Cortex of kidney (tissue), 1 donor: Measurements from ENCODE around the gene CLDN5.

ENCODE experiments used
- DNase-seq: peaks from one replicate; lab custom pipeline; 2025; lab: John Stamatoyannopoulos, UW

The CLDN5 gene, protein sequence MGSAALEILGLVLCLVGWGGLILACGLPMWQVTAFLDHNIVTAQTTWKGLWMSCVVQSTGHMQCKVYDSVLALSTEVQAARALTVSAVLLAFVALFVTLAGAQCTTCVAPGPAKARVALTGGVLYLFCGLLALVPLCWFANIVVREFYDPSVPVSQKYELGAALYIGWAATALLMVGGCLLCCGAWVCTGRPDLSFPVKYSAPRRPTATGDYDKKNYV

GRCh38 chr22:19524170-19525115, at the start of gene CLDN5:
Gene CLDN5, minus strand, starts transcription at chr22:19524410. Its CDS starts 155 bp downstream, at chr22:19524255.
- DNase-seq: no peak

DNA sequence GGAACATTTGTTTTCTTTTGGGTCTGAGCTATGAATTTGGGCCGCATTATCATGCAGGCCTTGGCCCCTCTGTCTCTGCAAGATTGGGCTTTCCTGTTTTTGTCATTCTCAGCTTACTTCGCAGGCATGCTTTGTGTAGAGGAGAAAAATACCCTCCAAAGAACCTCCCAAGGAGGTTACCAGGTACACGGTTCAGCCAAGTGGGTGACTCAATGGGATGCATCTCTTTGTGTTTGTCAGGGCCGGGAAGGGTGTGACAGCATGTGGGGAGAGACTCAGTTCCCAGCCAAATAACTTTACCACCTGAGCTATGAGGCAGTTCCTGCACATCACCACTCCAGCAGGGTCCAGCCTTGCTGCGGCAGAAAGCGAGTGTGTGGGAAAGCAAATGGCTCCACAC, 47.8 kb upstream of the CLDN5 start:
- DNase-seq: no peak

- DNase-seq: no peak
These were observed 47.1 kb upstream of the CLDN5 start for GRCh38 chr22:19571207-19571795.

- DNase-seq: no peak
These were observed 45.8 kb upstream of the CLDN5 start for GRCh38 chr22:19569976-19570375.

GRCh38 chr22:19569276-19569640, 45.0 kb upstream of the CLDN5 start:
- no peak for DNase-seq

GRCh38 chr22:19568337-19569275, 44.4 kb upstream of the CLDN5 start:
- no peak for DNase-seq

DNA sequence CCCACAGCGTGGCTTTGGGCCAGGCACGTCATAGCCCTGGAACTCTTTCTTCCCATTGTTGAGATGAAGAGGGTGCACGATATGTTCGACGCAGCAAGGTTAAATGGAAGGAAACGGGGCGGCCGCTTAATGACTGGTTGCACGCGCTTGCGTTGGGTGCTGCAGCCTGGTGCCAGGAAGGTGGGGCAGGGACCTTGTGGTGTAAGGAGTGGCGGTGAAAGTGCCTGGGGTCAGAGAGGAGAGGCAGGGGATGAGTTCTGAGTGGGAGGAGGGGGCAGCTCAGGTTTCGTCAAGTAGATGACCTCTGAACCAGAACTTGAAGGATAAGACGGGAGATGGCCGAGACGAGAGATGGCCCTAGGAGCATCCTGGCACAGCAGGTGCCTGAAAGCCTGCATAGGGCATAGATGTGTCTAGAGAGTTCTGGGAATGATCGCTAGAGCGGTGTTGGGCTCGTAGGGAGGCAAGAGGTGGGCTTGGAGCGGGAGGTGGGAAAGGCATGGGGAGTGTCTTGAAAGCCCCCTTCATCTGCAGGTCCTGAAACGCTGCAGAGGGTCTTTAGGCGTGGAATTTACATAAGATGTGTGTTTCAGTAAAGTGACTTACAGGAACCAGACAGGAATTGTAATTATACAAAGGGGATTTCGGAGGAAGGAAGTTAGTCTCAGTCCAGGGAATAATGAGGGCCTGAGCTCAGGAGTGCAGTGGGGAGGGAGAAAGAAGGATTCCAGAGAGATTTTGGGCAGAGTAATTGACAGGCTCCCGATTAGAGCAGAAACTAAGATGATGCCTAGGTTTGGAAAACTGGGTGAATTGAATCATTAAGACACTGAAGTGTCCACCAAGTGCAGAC, 43.2 kb upstream of the CLDN5 start:
- DNase-seq: no peak

DNA sequence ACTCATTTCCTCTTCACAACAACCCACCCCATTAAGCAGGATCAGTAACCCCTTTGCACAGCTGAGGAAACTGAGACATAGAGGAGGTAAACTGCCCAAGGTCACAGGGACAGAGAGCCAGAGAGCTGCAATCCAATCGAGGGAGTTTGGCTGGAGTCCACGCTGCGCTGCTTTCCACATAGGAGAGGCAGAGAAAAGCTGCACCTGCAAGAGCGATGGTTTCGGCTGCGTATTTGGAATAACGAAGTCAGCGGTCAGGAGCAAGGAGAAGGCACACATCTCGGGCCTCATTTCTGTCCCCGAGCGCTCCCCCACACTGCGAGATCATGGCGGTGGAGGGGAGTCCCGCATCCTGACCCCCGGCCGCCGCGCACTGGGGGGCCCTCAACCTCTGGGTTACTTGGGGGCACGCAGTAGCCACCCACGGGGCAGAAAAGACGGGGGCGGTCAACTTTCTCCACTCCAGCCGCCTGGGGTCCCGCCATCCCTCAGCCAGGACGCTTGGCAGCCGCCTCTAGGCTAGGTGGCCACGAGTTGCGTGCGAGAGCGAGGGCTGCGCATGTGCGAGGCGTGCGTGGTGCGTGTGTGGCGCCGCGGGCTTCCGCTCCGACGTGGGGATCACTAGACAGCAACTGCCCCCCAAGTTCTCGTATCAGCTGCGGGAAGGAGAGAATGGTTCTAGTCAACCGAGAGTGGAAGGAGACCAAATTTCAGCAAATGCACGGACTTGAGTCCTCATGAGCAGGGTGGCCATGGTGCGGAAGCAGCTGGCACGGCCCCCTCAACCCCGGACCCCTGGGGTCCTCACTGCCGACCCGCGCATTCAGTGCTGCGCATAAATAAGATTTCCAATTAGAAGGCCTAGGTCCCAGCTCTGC, 42.3 kb upstream of the CLDN5 start:
- DNase-seq: no peak

- no peak for DNase-seq
These were observed 41.4 kb upstream of the CLDN5 start for GRCh38 chr22:19565382-19566278.

GRCh38 chr22:19559956-19560355, 35.7 kb upstream of the CLDN5 start:
- DNase-seq: no peak

GRCh38 chr22:19559324-19559811, 35.2 kb upstream of the CLDN5 start:
- DNase-seq: no peak

GRCh38 chr22:19556963-19557545, 32.8 kb upstream of the CLDN5 start:
- no peak for DNase-seq

DNA sequence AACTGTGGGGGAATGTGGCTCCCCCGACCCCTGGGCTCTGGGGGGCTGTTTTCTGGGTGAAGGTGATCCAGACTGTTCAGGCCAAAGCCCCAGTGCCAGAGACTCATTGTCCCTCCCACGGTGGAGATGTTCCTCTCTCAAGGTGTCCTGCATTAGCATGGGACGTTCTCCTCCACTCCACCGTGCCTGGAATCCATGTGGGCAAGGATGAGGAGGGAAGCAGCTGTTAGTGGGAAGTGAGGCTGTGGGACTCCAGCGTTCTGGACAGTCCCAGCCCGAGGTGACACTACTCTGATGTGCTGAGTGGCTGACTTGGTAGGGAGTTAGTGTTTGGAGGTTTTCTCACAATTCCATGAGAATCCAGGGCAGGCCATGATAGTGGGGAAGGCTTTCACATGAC, 31.4 kb upstream of the CLDN5 start:
- no peak for DNase-seq

GRCh38 chr22:19554834-19555404, 30.7 kb upstream of the CLDN5 start:
- no peak for DNase-seq

DNA sequence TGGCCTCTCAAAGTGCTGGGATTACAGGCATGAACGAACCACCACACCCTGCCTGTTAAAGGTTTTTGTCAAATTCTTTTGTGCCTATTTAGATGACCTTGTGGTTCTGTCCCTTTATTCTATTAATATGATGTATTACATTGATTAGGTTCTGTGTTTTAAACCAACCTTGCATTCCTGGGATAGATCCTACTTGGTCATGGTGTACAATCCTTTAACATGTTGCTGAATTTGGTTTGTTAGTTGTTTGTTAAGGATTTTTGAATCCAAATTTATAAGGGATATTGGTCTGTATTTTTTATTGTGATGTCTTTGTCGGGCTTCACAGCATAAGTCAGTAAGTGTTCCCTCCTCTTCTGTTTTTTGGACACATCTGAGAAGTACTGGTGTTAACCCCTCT, 29.0 kb upstream of the CLDN5 start:
- DNase-seq: no peak

DNA sequence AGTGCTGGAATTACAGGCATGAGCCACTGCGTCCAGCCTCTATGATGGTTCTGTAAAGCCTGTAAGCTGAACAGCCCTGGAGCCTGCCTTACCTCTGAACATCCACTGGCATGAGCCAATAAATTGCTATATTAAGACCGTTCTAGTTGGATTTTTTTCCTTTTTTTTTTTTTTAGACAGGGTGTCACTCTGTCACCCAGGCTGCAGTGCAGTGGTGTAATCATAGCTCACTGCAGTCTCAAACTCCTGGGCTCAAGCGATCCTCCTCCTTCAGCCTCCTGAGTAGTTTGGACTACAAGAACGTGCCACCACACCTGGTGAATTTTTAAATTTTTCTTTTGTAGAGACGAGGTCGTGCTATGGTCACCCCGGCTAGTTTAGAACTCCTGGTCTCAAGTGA, 26.2 kb upstream of the CLDN5 start:
- DNase-seq: no peak

- DNase-seq: no peak
These were observed 25.2 kb upstream of the CLDN5 start for GRCh38 chr22:19549428-19549827.

DNA sequence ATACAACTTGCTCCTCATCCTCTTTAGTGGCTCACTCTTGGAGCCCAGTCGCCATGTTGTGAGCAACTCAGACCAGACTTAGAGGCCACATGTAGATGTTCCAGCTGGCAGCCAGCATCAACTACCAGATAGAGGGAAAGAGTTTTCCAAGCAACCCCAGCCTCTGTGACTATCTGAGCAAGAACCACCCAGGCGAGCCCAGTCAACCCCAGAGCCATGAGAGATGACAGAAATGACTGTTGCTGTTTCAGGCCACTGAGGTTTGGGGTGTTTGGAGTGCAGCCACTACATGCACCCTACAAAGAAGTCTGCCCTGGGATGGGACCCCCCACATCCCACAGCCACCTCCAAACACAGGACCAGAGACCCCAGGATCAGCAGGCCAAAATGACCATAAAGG, 24.8 kb upstream of the CLDN5 start:
- DNase-seq: no peak
